Measurements from ENCODE around the gene TMEM170B.

Gene TMEM170B

GRCh38 chr6:11538052-11538818 lies 686 bp downstream of the TMEM170B start:
- TF ChIP-seq EZH2 (IDR thresholded peaks at IDR 0.05; ENCODE audit: borderline replicate concordance, low read depth, low read length, severe bottlenecking) (no peak), CTCF (IDR thresholded peaks at IDR 0.05; ENCODE audit: borderline replicate concordance, extremely low read depth, low read length, poor library complexity, severe bottlenecking) (no peak)
- Histone ChIP-seq H3K4me3 (ENCODE audit: low read depth in 1 of 2, low read length in 2 of 2) (peak overlapping the region; percentile 83 to 91), H3K4me1 (ENCODE audit: insufficient read depth, low read length) (peaks cover 31% of the 10 kb centered on the region), H3K27me3 (ENCODE audit: insufficient read depth, low read length, poor library complexity) (no peaks in the 10 kb centered on the region), H3K79me2 (ENCODE audit: insufficient read depth, low read length) (peaks cover 52% of the 10 kb centered on the region), H3K9ac (ENCODE audit: low read depth, low read length) (peak overlapping the region; percentile 89), H3K9me3 (ENCODE audit: insufficient read depth, low read length, severe bottlenecking) (no peaks in the 10 kb centered on the region), H4K20me1 (ENCODE audit: insufficient read depth, low read length) (peaks cover 14% of the 10 kb centered on the region; the same call in 1 of the 2 replicates), H3K4me2 (ENCODE audit: insufficient read depth, low read length) (peak overlapping the region; percentile 96), H3K27ac (ENCODE audit: low read length) (peak overlapping the region; percentile 80), H2AFZ (ENCODE audit: low read depth, low read length) (peak overlapping the region; percentile 85), H3K36me3 (ENCODE audit: insufficient read depth, low read length) (no peaks in the 10 kb centered on the region)
- DNase-seq (peak; percentile 48), ATAC-seq (ENCODE audit: insufficient read depth, low read depth) (peak; percentile 27)

GRCh38 chr6:11538819-11539468 lies 1.4 kb downstream of the TMEM170B start:
- H3K9me3 ChIP-seq (ENCODE audit: insufficient read depth, low read length, severe bottlenecking), result no peaks in the 10 kb centered on the region
- ATAC-seq (ENCODE audit: insufficient read depth, low read depth) (no peak), DNase-seq (no peak)
- H3K79me2 ChIP-seq (ENCODE audit: insufficient read depth, low read length), result peaks cover 56% of the 10 kb centered on the region
- H3K36me3 ChIP-seq (ENCODE audit: insufficient read depth, low read length), result no peaks in the 10 kb centered on the region
- TF ChIP-seq EZH2 (IDR thresholded peaks at IDR 0.05; ENCODE audit: borderline replicate concordance, low read depth, low read length, severe bottlenecking) (no peak), CTCF (IDR thresholded peaks at IDR 0.05; ENCODE audit: borderline replicate concordance, extremely low read depth, low read length, poor library complexity, severe bottlenecking) (no peak)
- peaks cover 14% of the 10 kb centered on the region; the same call in 1 of the 2 replicates for H4K20me1 ChIP-seq (ENCODE audit: insufficient read depth, low read length)
- H3K4me1 ChIP-seq (ENCODE audit: insufficient read depth, low read length), result peaks cover 31% of the 10 kb centered on the region
- peak overlapping the region; percentile 83 to 91 for H3K4me3 ChIP-seq (ENCODE audit: low read depth in 1 of 2, low read length in 2 of 2)
- H3K27me3 ChIP-seq (ENCODE audit: insufficient read depth, low read length, poor library complexity), result no peaks in the 10 kb centered on the region
- peak overlapping the region; percentile 89 for H3K9ac ChIP-seq (ENCODE audit: low read depth, low read length)
- peak overlapping the region; percentile 85 for H2AFZ ChIP-seq (ENCODE audit: low read depth, low read length)
- peak overlapping the region; percentile 74 for H3K27ac ChIP-seq (ENCODE audit: low read length)
- H3K4me2 ChIP-seq (ENCODE audit: insufficient read depth, low read length), result peak overlapping the region; percentile 96

GRCh38 chr6:11542863-11543262 lies 5.3 kb downstream of the TMEM170B start:
- Histone ChIP-seq H2AFZ (ENCODE audit: low read depth, low read length) (no peak overlapping the region), H3K4me1 (ENCODE audit: insufficient read depth, low read length) (peaks cover 23% of the 10 kb centered on the region), H3K9me3 (ENCODE audit: insufficient read depth, low read length, severe bottlenecking) (no peaks in the 10 kb centered on the region), H3K36me3 (ENCODE audit: insufficient read depth, low read length) (no peaks in the 10 kb centered on the region), H3K9ac (ENCODE audit: low read depth, low read length) (no peak overlapping the region), H3K27me3 (ENCODE audit: insufficient read depth, low read length, poor library complexity) (no peaks in the 10 kb centered on the region), H3K27ac (ENCODE audit: low read length) (no peak overlapping the region), H4K20me1 (ENCODE audit: insufficient read depth, low read length) (peaks cover 14% of the 10 kb centered on the region; the same call in 1 of the 2 replicates), H3K4me2 (ENCODE audit: insufficient read depth, low read length) (no peak overlapping the region), H3K79me2 (ENCODE audit: insufficient read depth, low read length) (peaks cover 68% of the 10 kb centered on the region), H3K4me3 (ENCODE audit: low read depth in 1 of 2, low read length in 2 of 2) (no peak overlapping the region)
- TF ChIP-seq CTCF (IDR thresholded peaks at IDR 0.05; ENCODE audit: borderline replicate concordance, extremely low read depth, low read length, poor library complexity, severe bottlenecking), result no peak
- no peak for TF ChIP-seq EZH2 (IDR thresholded peaks at IDR 0.05; ENCODE audit: borderline replicate concordance, low read depth, low read length, severe bottlenecking)
- DNase-seq (no peak), ATAC-seq (ENCODE audit: insufficient read depth, low read depth) (no peak)

Data from DND-41 (cell line).